Cortex of kidney (tissue), 1 donor: Measurements from ENCODE around the gene UBE2QL1.

Experiments
- DNase-seq: peaks from one replicate; lab custom pipeline; 2025; lab: John Stamatoyannopoulos, UW

Gene UBE2QL1

DNA sequence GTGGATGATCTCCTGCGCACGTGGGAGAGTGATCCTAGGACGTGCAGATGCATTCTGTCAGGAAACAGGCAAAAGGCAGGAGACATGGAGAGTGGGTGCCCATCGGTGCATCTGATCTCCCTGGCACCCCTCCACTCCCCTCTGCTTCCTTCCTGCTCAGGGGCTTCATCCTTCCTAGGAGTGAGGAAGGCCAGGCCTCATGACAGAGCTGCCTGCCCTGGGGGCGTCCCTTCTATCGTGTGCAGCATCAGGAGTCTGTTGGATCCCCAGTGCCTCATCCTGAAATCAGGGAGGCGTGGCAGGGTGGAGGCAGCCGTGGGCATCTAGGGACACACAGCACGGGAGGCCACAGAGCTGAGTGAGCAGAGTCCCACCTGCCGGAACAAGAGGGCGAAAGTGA lies 30.1 kb downstream of the UBE2QL1 start:
- no peak for DNase-seq

- DNase-seq: no peak
Measured at GRCh38 chr5:6480133-6481051, 31.7 kb downstream of the UBE2QL1 start.

DNA sequence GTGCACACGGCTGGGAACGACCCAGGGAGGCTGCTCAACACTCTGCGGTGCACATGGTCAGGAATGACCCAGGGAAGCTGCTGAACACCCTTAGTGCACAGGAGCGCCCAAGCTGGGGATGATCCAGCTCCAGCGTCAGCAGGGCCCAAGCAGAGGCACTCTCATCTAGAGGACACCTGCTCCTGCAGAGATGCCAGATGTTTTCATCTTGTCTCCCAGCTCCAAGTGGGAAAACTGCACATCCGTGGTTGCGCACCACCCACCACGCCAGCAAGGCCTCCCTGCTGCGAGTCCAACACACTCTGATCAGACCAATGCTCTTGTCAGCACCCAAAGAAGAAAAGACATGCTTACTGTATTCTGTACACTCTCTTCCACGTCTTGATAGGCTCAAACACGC lies 34.1 kb downstream of the UBE2QL1 start:
- no peak for DNase-seq

GRCh38 chr5:6483880-6484382 lies 35.3 kb downstream of the UBE2QL1 start:
- no peak for DNase-seq

DNA sequence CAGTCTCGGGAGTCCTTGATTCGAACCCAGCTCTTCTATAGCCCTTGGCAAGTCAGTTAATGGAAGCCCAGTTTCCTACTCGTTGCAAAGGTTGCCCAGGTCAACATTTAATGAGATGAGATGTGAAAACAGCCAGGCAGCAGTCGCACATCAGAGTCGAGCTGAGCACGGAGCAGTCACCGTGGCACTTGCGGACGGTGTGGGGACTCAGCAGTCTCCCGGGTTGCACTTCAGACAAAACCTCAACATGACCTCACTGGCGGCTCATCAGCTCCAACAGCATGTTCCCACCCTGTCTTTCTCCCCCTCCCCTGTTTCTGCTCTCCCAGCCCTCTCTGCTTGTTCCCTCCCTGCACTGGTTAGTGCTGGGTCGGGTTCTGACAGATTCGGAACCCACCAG lies 35.8 kb downstream of the UBE2QL1 start:
- DNase-seq: no peak

GRCh38 chr5:6484899-6485298 lies 36.2 kb downstream of the UBE2QL1 start:
- DNase-seq: no peak

DNA sequence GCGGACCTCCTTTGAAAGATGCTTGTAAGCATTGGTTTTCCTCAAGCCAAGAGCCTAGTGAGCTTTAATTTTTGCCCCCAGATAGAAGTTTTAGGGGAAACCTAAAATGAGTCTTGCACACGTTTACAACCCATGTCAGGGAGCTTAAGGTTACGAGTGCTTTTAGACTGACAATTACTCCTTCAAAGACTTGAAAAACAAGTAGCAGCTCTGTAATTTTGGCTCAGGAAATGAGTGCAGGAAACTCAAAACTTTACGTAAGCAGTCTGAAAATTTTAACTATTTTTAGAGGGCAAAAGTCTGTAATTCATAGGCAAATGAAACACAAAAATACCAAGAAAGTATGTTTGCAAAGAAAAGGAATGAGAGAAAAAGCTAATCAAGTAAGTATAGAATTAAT lies 36.8 kb downstream of the UBE2QL1 start:
- no peak for DNase-seq

DNA sequence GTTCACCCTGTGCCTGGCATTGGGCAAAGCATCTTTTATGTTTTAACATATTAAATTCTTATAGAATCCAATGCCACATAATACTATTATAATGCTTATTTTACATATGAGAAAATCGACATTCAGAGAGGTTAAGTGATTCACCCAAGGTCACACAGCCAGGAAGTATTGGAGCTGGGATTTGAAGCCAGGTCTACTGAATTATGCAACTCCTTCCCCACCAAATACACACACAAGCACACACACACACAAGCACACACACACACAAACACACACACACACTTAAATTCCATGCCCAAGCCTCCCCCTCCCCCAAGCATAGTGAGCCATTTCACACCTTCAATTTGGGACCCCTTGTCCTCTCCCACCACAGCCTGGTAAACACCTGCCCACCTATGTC lies 37.4 kb downstream of the UBE2QL1 start:
- no peak for DNase-seq

GRCh38 chr5:6487081-6487480 lies 38.4 kb downstream of the UBE2QL1 start:
- DNase-seq: no peak

DNA sequence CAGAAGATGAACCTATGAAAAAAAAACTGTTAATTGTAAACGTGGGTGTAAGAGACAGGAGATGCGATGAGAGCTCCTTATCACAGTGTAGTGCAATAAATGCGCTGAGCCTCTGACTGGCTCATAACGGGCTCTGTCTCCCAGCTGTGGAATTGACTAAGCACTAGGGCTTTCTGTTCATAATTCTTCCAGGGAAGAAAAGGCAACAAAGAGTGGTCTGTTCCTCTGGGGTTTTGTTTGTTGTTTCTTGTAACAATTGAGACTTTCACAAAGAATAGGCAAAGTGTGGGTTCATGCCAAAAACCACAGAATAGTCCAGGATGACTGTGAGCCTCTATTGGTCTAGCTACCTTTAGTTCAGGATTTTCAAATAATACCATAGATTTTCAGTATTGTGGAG lies 39.4 kb downstream of the UBE2QL1 start:
- no peak for DNase-seq

GRCh38 chr5:6489643-6490185 lies 41.1 kb downstream of the UBE2QL1 start:
- no peak for DNase-seq

DNA sequence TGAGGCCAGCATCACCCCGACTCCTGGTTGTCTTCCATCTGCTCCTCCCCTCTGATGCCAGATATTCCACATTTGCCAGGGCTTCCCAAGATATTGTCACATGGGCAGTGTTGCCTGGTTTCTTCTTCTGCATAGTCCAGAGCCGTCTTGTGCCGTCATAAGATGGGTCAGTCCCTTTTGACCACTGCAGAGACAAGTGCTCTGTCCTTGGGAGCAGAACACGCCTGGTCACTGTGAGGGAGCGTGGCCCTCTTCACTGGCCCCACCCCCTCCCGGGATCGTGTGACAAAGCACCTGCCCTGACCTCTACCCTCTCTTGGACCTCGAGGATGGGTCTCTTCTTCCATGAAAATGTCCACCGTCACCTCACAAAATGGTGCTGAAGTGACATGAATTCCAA lies 41.6 kb downstream of the UBE2QL1 start:
- DNase-seq: no peak

DNA sequence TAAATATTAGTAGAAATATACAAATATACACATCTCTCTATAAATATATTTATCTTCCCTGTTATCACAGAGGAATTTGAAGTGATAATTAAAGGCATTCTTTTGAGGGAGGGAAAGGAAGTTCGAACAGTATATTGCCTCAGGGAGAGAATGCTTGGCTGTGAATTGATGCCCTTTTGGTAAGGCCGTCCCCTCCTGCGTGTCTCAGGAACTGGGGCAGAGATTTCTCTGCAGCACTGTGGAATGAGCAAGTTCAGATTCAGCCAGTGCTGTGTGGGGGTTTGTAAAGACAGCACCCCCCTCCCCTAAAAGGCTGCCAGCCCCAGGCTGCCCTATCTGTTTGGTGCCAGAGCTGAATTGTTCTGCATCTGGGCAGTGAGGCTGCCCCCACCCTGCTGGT lies 42.0 kb downstream of the UBE2QL1 start:
- no peak for DNase-seq

- DNase-seq: no peak
Measured at GRCh38 chr5:6491196-6491918, 42.7 kb downstream of the UBE2QL1 start.

- DNase-seq: no peak
Measured at GRCh38 chr5:6491919-6492290, 43.2 kb downstream of the UBE2QL1 start.

DNA sequence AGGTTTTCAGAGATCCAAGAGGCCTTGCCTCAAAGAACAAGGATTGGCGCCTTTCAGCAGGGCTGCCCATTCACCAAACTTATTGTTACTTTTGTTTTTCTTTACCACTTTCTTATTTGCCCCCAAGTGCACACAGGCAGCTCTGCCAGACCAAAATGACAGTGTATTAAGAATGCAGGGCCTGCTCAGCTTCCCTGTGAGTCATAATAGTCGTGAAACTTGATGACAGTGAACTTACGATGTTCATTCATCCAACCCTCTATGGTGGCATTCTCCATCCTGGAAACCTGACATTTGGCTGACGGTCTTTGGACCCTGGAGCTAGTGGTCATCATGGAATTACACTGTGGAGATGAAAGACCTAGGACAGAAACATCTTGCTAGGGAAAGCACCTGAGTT lies 44.3 kb downstream of the UBE2QL1 start:
- DNase-seq: no peak

DNA sequence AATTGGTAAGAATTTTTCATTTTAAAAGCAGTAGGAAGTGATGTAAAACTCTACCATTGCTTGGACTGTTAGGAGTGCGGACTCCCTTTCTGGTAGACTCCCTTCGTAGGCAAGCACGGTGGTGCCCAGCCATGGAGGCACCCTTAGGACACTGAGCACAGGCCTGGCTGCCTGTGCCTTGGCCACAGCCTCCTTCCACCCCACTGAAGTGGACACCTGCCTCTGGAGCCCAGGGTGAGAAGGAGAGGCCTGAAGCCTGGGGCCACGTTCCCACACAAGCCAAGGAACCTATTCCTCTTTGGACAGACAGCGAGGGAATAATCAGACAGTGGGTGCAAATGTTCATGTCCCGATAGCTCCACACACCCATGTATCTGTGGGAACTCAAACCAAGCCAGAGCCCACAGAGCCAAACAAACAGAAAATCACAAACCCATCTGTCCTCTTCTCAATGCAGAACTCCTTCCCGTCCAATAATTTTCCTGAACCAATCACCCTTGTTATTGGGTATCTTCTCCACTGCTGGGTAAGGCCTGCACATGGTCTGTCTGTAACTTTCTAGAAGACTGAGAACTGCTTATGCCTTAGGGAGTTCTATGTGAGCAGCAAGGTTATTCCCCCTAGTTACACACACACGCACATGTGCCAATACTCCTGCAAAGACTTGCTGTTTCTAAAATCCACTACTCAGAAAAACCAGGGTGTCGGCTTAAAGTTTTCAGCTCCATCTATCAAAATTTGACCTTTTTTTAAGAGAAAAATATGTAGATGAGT lies 45.2 kb downstream of the UBE2QL1 start:
- no peak for DNase-seq

GRCh38 chr5:6494939-6495338 lies 46.3 kb downstream of the UBE2QL1 start:
- no peak for DNase-seq

GRCh38 chr5:6495433-6496206 lies 47.0 kb downstream of the UBE2QL1 start:
- no peak for DNase-seq

DNA sequence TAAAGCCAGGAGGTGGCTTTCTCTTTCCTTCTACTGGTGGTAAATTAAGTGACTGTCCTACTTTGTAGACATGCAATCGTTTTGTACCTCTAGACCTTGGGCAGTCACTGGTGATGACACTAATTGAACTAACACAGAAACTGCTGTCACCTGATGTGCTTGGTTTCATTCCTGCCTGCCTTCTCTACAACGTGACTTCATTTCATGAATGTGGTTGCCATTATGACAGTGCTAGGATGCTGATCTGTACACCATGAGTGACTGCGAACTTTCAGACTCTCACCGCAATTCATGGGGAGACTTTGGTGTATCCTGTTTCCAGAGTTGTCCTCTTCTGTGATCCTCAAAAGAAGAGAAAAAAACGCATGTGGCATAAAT lies 47.5 kb downstream of the UBE2QL1 start:
- DNase-seq: no peak

- DNase-seq: no peak
Measured at GRCh38 chr5:6496636-6497035, 48.0 kb downstream of the UBE2QL1 start.
